HCT116 (cell line): ENCODE results near the gene PARG. TPM values are rescaled to one million over a fixed set of nuclear protein-coding genes. Genes with fewer than 3 reads are reported as not detected.

Experiments
- ATAC-seq: fragments of 200-7000 bp; cut with Tn5 transposase; 2 replicates; pipeline ENCODE4 v1.9.1; 2020; ENCODE audit warnings: mild to moderate bottlenecking, moderate library complexity
- BruUV-seq: library from RNA; stranded (reverse); fragments of 400-500 nt; replicated peaks from 2 replicates; lab custom pipeline; 2021; lab: Mats Ljungman, UMichigan
- CTCF ChIA-PET: fragments of 300-600 bp; sonication (Branson Sonifier 250); formaldehyde crosslinking; loops from one replicate; lab custom pipeline; 2021; ENCODE audit warnings: antibody characterized with exemption; lab: Charles Lee
- POLR2A ChIA-PET: fragments of 300-600, 350-600 bp; sonication (Branson Sonifier 250); formaldehyde crosslinking; loops from one replicate; lab custom pipeline; 2021; ENCODE audit warnings: antibody characterized with exemption; lab: Charles Lee
- RAD21 ChIA-PET, 2 experiments: fragments of 300-600 bp; sonication (Branson Sonifier 250); formaldehyde crosslinking; loops; one replicate each; lab custom pipeline; 2023; ENCODE audit warnings: low total read pairs in 2 of 2; ENCODE audit not compliant: uncharacterized antibody in 2 of 2, unreplicated experiment in 2 of 2, low non-redundant PET in 1 of 2; lab: Charles Lee
- DNase-seq: peaks from one replicate; pipeline ENCODE4 v3.0.0-alpha.2; 2010; ENCODE audit warnings: low read depth, low spot score
- H2AFZ ChIP-seq: fragments of 200-600 bp; shearing (Covaris generic), sonication (generic); 2 replicates; pipeline ENCODE4 v1.6.1; 2017; ENCODE audit warnings: low read depth, mixed run types, mixed read lengths, antibody characterized with exemption, low read length; ENCODE audit not compliant: poor library complexity, severe bottlenecking
- H3K27ac ChIP-seq: 2 replicates; pipeline ENCODE4 v1.5.1; 2012; ENCODE audit warnings: low read depth, low read length
- H3K27me3 ChIP-seq: fragments of 200-600 bp; sonication (generic); 2 replicates; pipeline ENCODE4 v1.6.1; 2016; ENCODE audit warnings: mixed run types, low read length, mixed read lengths; ENCODE audit not compliant: insufficient read depth
- H3K36me3 ChIP-seq, 2 experiments: fragments of 200-500 bp in 1 of 2; fragments of 200-600 bp in 1 of 2; sonication (Bioruptor generic) in 1 of 2; sonication (generic) in 1 of 2; 2 replicates each; pipeline versions ENCODE4 v1.5.1 to v1.6.1; 2014 to 2016; ENCODE audit warnings: low read length in 2 of 2, inconsistent platforms in 1 of 2, mixed read lengths in 1 of 2, mixed run types in 1 of 2; ENCODE audit not compliant: insufficient read depth in 2 of 2, control insufficient read depth in 1 of 2
- H3K4me1 ChIP-seq, 2 experiments: fragments of 200-600 bp in 1 of 2; sonication (generic) in 1 of 2; 2 replicates each; pipeline versions ENCODE4 v1.5.1 to v1.6.1; 2012 to 2017; ENCODE audit warnings: low read length in 2 of 2, inconsistent platforms in 1 of 2, mild to moderate bottlenecking in 1 of 2, mixed read lengths in 1 of 2, mixed run types in 1 of 2, moderate library complexity in 1 of 2; ENCODE audit not compliant: insufficient read depth in 2 of 2, control insufficient read depth in 1 of 2
- H3K4me2 ChIP-seq: fragments of 200-600 bp; sonication (generic); 2 replicates; pipeline ENCODE4 v1.6.1; 2017; ENCODE audit warnings: mixed run types, low read length, mixed read lengths
- H3K4me3 ChIP-seq, 2 experiments: fragments of 200-600 bp in 1 of 2; sonication (generic) in 1 of 2; replicated peaks in 1 of 2; 2 replicates each; pipeline ENCODE4 v1.5.1; 2011 to 2016; ENCODE audit warnings: low read length in 2 of 2, control low read depth in 1 of 2, low read depth in 1 of 2, mild to moderate bottlenecking in 1 of 2, mixed read lengths in 1 of 2, mixed run types in 1 of 2
- H3K79me2 ChIP-seq: fragments of 200-600 bp; sonication (generic); 2 replicates; pipeline ENCODE4 v1.6.1; 2017; ENCODE audit warnings: mild to moderate bottlenecking, mixed run types, low read length, moderate library complexity, mixed read lengths; ENCODE audit not compliant: insufficient read depth
- H3K9ac ChIP-seq: fragments of 200-600 bp; sonication (generic); 2 replicates; pipeline ENCODE4 v1.6.1; 2016; ENCODE audit warnings: low read length, mixed read lengths
- H3K9me2 ChIP-seq: fragments of 200-600 bp; sonication (generic), shearing (Covaris generic); 2 replicates; pipeline ENCODE4 v1.6.1; 2017; ENCODE audit warnings: mixed run types, mild to moderate bottlenecking, moderate library complexity; ENCODE audit not compliant: insufficient read depth
- H3K9me3 ChIP-seq, 2 experiments: fragments of 200-500 bp in 1 of 2; fragments of 200-600 bp in 1 of 2; sonication (Bioruptor generic) in 1 of 2; sonication (generic) in 1 of 2; 2 replicates each; pipeline ENCODE4 v1.6.1; 2014 to 2017; ENCODE audit warnings: low read length in 2 of 2, mixed read lengths in 2 of 2, inconsistent platforms in 1 of 2, low read depth in 1 of 2, mild to moderate bottlenecking in 1 of 2, mixed run types in 1 of 2, moderate library complexity in 1 of 2; ENCODE audit not compliant: control insufficient read depth in 1 of 2, insufficient read depth in 1 of 2
- H4K20me1 ChIP-seq: fragments of 200-600 bp; sonication (generic), shearing (Covaris generic); 2 replicates; pipeline ENCODE4 v1.6.1; 2017; ENCODE audit warnings: mixed run types, mild to moderate bottlenecking, moderate library complexity; ENCODE audit not compliant: insufficient read depth
- CEBPB ChIP-seq: IDR thresholded peaks from 2 replicates; pipeline ENCODE4 v1.6.1; 2012; ENCODE audit warnings: low read depth
- ELF1 ChIP-seq: IDR thresholded peaks from 2 replicates; pipeline ENCODE4 v1.6.1; 2012; ENCODE audit warnings: low read depth, borderline replicate concordance
- EZH2 ChIP-seq: fragments of 200-600 bp; sonication (generic); IDR thresholded peaks from 2 replicates; pipeline ENCODE4 v1.6.1; 2017; ENCODE audit warnings: antibody characterized with exemption, mixed run types
- EZH2phosphoT487 ChIP-seq: fragments of 200-600 bp; IDR thresholded peaks from 2 replicates; pipeline ENCODE4 v1.6.1; 2018; ENCODE audit warnings: antibody characterized with exemption, borderline replicate concordance
- FOSL1 ChIP-seq: IDR thresholded peaks from 2 replicates; pipeline ENCODE4 v1.6.1; 2012; ENCODE audit warnings: low read depth
- JUND ChIP-seq: IDR thresholded peaks from 2 replicates; pipeline ENCODE4 v1.6.1; 2012
- POLR2AphosphoS5 ChIP-seq: IDR thresholded peaks from 2 replicates; pipeline ENCODE4 v1.6.1; 2011; ENCODE audit warnings: mild to moderate bottlenecking, low read depth, low read length, moderate library complexity
- RAD21 ChIP-seq: IDR thresholded peaks from 2 replicates; pipeline ENCODE4 v1.6.1; 2012; ENCODE audit warnings: low read depth, mild to moderate bottlenecking
- SIN3A ChIP-seq: IDR thresholded peaks from 2 replicates; pipeline ENCODE4 v1.6.1; 2012; ENCODE audit warnings: low read depth
- TCF7L2 ChIP-seq: IDR thresholded peaks from 2 replicates; pipeline ENCODE4 v1.7.0; 2011; ENCODE audit warnings: borderline replicate concordance, inconsistent platforms; ENCODE audit not compliant: insufficient read depth, insufficient read length; ENCODE audit errors: extremely low read depth
- YY1 ChIP-seq: IDR thresholded peaks from 2 replicates; pipeline ENCODE4 v1.6.1; 2011; ENCODE audit warnings: low read length, low read depth, moderate library complexity, mild to moderate bottlenecking; ENCODE audit not compliant: insufficient replicate concordance; ENCODE audit errors: extremely low read depth
- ZFX ChIP-seq: fragments of 450-650 bp; IDR thresholded peaks from 2 replicates; pipeline ENCODE4 v1.6.1; 2017
- intact Hi-C: fragments of 100-400 bp; cut with micrococcal nuclease; formaldehyde crosslinking; loops from 2 replicates; pipeline ENCODE4 v1.10.0; 2022
- total RNA-seq: library from RNA; stranded (reverse); gene quantifications from one replicate; pipeline ENCODE4 v1.2.1, GENCODE V29; 2021; ENCODE audit not compliant: unreplicated experiment
- TF ChIP-seq, protein P1 (sequence below): IDR thresholded peaks from 2 replicates; pipeline ENCODE4 v1.6.1; 2012
- TF ChIP-seq, protein P2 (sequence below): IDR thresholded peaks from 2 replicates; pipeline ENCODE4 v1.6.1; 2012; ENCODE audit warnings: low read depth
- TF ChIP-seq, protein P3 (sequence below): IDR thresholded peaks from 2 replicates; pipeline ENCODE4 v1.6.1; 2011; ENCODE audit warnings: mild to moderate bottlenecking, low read length, moderate library complexity; ENCODE audit not compliant: insufficient replicate concordance; ENCODE audit errors: extremely low read depth

The PARG gene
- total RNA-seq, 1 experiment from 2014 or later = 30.4 TPM

DNA sequence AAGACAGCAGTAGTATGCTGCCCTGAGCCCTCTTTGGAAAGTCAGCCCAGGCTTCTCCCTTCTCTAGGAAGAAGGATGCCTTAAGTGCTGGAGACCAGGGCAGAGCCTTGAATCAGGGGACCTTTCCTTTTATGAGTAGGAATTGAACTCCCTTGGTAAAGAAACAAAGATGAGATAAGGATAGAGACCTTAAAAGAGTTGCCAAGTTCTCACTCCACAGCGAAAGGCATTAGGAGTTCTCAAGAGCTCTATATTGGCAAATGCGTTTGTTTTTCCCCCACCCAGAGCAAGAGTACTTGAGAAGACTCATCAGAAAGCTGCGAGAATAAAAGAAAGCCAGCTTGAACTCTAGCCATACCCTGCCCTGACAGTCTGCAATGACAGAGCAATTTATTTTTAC is 106.9 kb downstream of the PARG start:
- Histone ChIP-seq H3K4me3 (no peak overlapping the region), H3K9me3 (no peaks in the 10 kb centered on the region), H3K4me1 (peaks cover 36 to 40% of the 10 kb centered on the region in 2 experiments), H4K20me1 (0 out of 2 replicates have a peak, but pooled peaks cover 3% of the 10 kb centered on the region), H3K4me2 (no peak overlapping the region), H3K27ac (no peak overlapping the region), H3K79me2 (no peaks in the 10 kb centered on the region), H3K36me3 (peaks cover 0 to 7% of the 10 kb centered on the region in 2 experiments; a peak in 1 of 4 replicates), H3K9me2 (no peaks in the 10 kb centered on the region), H3K27me3 (no peaks in the 10 kb centered on the region), H3K9ac (no peak overlapping the region), H2AFZ (no peak overlapping the region)
- TF ChIP-seq, protein P1, sequence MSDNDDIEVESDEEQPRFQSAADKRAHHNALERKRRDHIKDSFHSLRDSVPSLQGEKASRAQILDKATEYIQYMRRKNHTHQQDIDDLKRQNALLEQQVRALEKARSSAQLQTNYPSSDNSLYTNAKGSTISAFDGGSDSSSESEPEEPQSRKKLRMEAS = no peak
- TF ChIP-seq FOSL1 = no peak
- TF ChIP-seq POLR2AphosphoS5 = no peak
- no peak for TF ChIP-seq CEBPB
- TF ChIP-seq EZH2phosphoT487 = no peak
- no peak for TF ChIP-seq YY1
- TF ChIP-seq, protein P2, sequence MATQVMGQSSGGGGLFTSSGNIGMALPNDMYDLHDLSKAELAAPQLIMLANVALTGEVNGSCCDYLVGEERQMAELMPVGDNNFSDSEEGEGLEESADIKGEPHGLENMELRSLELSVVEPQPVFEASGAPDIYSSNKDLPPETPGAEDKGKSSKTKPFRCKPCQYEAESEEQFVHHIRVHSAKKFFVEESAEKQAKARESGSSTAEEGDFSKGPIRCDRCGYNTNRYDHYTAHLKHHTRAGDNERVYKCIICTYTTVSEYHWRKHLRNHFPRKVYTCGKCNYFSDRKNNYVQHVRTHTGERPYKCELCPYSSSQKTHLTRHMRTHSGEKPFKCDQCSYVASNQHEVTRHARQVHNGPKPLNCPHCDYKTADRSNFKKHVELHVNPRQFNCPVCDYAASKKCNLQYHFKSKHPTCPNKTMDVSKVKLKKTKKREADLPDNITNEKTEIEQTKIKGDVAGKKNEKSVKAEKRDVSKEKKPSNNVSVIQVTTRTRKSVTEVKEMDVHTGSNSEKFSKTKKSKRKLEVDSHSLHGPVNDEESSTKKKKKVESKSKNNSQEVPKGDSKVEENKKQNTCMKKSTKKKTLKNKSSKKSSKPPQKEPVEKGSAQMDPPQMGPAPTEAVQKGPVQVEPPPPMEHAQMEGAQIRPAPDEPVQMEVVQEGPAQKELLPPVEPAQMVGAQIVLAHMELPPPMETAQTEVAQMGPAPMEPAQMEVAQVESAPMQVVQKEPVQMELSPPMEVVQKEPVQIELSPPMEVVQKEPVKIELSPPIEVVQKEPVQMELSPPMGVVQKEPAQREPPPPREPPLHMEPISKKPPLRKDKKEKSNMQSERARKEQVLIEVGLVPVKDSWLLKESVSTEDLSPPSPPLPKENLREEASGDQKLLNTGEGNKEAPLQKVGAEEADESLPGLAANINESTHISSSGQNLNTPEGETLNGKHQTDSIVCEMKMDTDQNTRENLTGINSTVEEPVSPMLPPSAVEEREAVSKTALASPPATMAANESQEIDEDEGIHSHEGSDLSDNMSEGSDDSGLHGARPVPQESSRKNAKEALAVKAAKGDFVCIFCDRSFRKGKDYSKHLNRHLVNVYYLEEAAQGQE = no peak
- no peak for TF ChIP-seq EZH2
- TF ChIP-seq RAD21 = no peak
- TF ChIP-seq SIN3A = no peak
- no peak for TF ChIP-seq JUND
- TF ChIP-seq, protein P3, sequence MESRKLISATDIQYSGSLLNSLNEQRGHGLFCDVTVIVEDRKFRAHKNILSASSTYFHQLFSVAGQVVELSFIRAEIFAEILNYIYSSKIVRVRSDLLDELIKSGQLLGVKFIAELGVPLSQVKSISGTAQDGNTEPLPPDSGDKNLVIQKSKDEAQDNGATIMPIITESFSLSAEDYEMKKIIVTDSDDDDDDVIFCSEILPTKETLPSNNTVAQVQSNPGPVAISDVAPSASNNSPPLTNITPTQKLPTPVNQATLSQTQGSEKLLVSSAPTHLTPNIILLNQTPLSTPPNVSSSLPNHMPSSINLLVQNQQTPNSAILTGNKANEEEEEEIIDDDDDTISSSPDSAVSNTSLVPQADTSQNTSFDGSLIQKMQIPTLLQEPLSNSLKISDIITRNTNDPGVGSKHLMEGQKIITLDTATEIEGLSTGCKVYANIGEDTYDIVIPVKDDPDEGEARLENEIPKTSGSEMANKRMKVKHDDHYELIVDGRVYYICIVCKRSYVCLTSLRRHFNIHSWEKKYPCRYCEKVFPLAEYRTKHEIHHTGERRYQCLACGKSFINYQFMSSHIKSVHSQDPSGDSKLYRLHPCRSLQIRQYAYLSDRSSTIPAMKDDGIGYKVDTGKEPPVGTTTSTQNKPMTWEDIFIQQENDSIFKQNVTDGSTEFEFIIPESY = no peak
- TF ChIP-seq TCF7L2 = no peak
- TF ChIP-seq ZFX = no peak
- TF ChIP-seq ELF1 = no peak
- ChIA-PET POLR2A (no interaction called here), RAD21 (no interaction called here), CTCF (no interaction called here)
- BruUV-seq = no TSS peak
- intact Hi-C loops = no loop called here
- DNase-seq (no peak), ATAC-seq (no peak)
